Suprapubic skin (tissue), 4 donors: Measurements from ENCODE around the gene AP3B1.

Experiments
- EP300 ChIP-seq: sonication (generic); formaldehyde crosslinking; IDR thresholded peaks from one replicate; pipeline ENCODE4 v1.6.1; 2017; ENCODE audit warnings: antibody characterized with exemption
- POLR2A ChIP-seq, 2 donors: fragments of 450-650 bp; IDR thresholded peaks; one replicate each; pipeline ENCODE4 v1.6.1; 2017; ENCODE audit warnings: antibody characterized with exemption in 2 of 2, mild to moderate bottlenecking in 2 of 2, moderate library complexity in 2 of 2
- POLR2AphosphoS5 ChIP-seq, 3 donors: sonication (generic); formaldehyde crosslinking; IDR thresholded peaks; one replicate each; pipeline ENCODE4 v1.6.1; 2017; ENCODE audit warnings: antibody characterized with exemption in 3 of 3
- TF ChIP-seq, protein P1 (sequence below), 2 donors: fragments of 200-600 bp in 1 of 2; fragments of 450-650 bp in 1 of 2; sonication (generic) in 1 of 2; IDR thresholded peaks; one replicate each; pipeline ENCODE4 v1.5.1; 2016 to 2019; ENCODE audit warnings: antibody characterized with exemption in 2 of 2, mild to moderate bottlenecking in 1 of 2, moderate library complexity in 1 of 2

DNA sequence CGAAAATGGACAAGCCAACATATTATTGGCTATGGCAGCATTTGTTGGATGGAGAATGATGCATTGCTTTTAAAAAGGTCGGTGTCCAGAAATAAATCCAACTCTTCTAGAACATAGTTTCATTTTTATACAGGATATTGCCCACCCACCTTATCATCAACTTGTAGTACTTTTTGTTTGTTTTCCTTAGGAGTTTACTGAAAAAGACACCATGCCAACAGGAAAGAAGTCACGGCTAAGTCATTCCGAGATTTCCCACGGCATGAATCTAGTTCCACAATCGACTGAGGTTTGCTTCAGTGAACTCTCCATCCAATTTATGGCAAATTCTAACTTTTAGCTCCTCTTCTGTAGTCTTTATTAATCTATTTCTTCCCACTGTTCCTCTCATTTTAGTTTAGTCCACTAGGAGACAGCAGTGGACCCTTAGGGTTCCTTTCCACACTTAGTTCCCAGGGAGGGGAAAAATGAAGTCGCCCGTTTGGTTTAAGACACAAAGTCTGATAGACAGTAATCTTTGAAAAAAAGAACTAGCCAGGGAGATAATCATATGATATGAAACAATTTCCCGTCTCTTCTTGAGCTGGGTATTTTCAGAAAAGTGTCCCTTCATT, 237.5 kb downstream of the AP3B1 start:
- TF ChIP-seq POLR2A (IDR thresholded peaks at IDR 0.05) (no peak), POLR2AphosphoS5 (IDR thresholded peaks at IDR 0.05) (no peak), EP300 (no peak)
- TF ChIP-seq, protein P1, sequence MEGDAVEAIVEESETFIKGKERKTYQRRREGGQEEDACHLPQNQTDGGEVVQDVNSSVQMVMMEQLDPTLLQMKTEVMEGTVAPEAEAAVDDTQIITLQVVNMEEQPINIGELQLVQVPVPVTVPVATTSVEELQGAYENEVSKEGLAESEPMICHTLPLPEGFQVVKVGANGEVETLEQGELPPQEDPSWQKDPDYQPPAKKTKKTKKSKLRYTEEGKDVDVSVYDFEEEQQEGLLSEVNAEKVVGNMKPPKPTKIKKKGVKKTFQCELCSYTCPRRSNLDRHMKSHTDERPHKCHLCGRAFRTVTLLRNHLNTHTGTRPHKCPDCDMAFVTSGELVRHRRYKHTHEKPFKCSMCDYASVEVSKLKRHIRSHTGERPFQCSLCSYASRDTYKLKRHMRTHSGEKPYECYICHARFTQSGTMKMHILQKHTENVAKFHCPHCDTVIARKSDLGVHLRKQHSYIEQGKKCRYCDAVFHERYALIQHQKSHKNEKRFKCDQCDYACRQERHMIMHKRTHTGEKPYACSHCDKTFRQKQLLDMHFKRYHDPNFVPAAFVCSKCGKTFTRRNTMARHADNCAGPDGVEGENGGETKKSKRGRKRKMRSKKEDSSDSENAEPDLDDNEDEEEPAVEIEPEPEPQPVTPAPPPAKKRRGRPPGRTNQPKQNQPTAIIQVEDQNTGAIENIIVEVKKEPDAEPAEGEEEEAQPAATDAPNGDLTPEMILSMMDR (IDR thresholded peaks at IDR 0.05): no peak
